Smooth muscle cell of the pulmonary artery (primary cell): ENCODE results near the gene HAO1. TPM values are rescaled to one million over a fixed set of nuclear protein-coding genes. Genes with fewer than 3 reads are reported as not detected.

Experiments
- total RNA-seq: library from RNA; depleted of rRNA; stranded (reverse); fragments of >200 nt; gene quantifications from 2 replicates; pipeline ENCODE4 v1.2.3, GENCODE V29; 2014

HAO1 gene
- total RNA-seq: not detected in 2 replicates

DNA sequence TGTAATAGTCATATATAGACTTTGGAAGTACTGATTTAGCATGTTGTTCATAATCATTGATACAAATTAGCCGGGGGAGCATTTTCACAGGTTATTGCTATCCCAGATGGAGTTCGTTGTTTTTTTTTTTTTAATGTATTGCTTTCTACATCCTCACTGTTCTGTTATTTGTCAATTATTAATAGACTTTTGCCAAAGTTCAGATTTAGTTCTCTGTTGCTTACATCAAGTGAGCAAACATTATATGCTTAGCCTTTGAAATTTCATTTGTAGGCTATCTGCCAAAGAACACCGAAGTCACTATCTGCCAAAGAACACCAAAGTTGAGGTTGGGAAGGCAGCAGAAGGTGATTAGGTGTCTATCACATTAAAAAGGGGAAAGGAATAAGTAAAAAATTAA lies at the start of gene HAO1:
TSS of gene HAO1 (minus strand) at position 118 of the 400 bp plus-strand sequence. CDS start at position 82, 36 bp downstream.

Other genes starting within 250 kb of the HAO1 start
- gene TMX4, start 79.3 kb upstream of the HAO1 start, total RNA-seq: 19.6 and 20.7 TPM in 2 replicates
- 15.6 and 17.7 TPM in 2 replicates for gene PLCB1, start 191.8 kb upstream of the HAO1 start, total RNA-seq